Activated CD4-positive, alpha-beta memory T cell treated with anti-CD3 and anti-CD28 coated beads, Interleukin-2, amount 10 ng/mL, durations not matched to agents 7 days and 5 days (primary cell): Measurements from ENCODE around the gene SECISBP2. TPM values are rescaled to one million over a fixed set of nuclear protein-coding genes. Genes with fewer than 3 reads are reported as not detected.

Source experiments
- CTCF ChIA-PET: fragments of 350-600 bp; sonication (Branson Sonifier 250); formaldehyde crosslinking; loops from one replicate; lab custom pipeline; 2021; ENCODE audit warnings: antibody characterized with exemption, inconsistent platforms; lab: Charles Lee
- POLR2A ChIA-PET: fragments of 350-600 bp; sonication (Branson Sonifier 250); formaldehyde crosslinking; loops from one replicate; lab custom pipeline; 2021; ENCODE audit warnings: antibody characterized with exemption; lab: Charles Lee
- DNase-seq: peaks from one replicate; pipeline ENCODE4 v3.0.0-alpha.2; 2020
- H3K27ac Mint-ChIP-seq: one replicate; pipeline ENCODE4 v1.8.0; 2021; ENCODE audit warnings: mild to moderate bottlenecking, mixed read lengths
- H3K27me3 Mint-ChIP-seq: one replicate; pipeline ENCODE4 v1.8.0; 2021; ENCODE audit warnings: mixed read lengths
- H3K36me3 Mint-ChIP-seq: one replicate; pipeline ENCODE4 v1.8.0; 2021; ENCODE audit warnings: low read depth, mixed read lengths
- H3K4me1 Mint-ChIP-seq: one replicate; pipeline ENCODE4 v1.8.0; 2021; ENCODE audit warnings: mixed read lengths
- H3K4me3 Mint-ChIP-seq: one replicate; pipeline ENCODE4 v1.8.0; 2021; ENCODE audit warnings: mild to moderate bottlenecking, mixed read lengths
- H3K9me3 Mint-ChIP-seq: one replicate; pipeline ENCODE4 v1.8.0; 2021; ENCODE audit warnings: mixed read lengths
- total RNA-seq, 2 experiments: library from RNA; stranded (reverse); gene quantifications; one replicate each; pipeline ENCODE4 v1.2.3, GENCODE V29; 2021

Gene SECISBP2
- total RNA-seq, 2 experiments from 2014 or later = 35.2 to 35.7 TPM

DNA sequence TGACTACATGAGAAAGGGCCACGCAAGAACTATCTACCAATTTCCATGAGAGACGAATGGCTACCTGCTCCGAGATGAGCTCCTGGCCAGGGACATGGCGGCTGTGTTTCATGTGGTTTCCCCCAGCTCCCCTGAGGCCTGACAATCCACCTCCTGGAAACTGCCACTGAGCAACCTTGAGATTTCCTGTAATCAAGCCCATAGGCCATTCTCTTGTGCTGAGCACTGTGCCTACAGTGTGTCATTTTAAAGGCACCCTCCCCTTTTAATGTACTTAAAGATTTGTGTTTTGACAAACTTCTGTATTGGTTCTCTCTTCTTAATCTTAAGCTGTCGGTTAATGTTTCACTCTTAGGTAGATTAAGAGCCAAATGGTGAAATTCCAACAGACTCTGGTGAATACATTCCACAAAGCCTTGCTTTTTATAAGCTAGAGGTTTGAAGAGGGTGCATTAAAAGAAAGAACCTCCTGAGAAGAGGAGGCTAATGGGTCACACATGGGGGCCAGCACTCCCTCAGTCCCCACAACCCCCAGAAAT lies 72.3 kb downstream of the SECISBP2 start:
- Mint-ChIP-seq H3K36me3 (peaks cover 91% of the 10 kb centered on the region), H3K27ac (peak overlapping the region; percentile 35), H3K4me3 (no peak overlapping the region), H3K9me3 (no peaks in the 10 kb centered on the region), H3K4me1 (peaks cover 9% of the 10 kb centered on the region), H3K27me3 (no peaks in the 10 kb centered on the region)
- POLR2A ChIA-PET = interaction anchor here (0.8 to 1.0 kb wide), 4 partner anchors 11 to 34 kb away, joined by 3 to 4 read pairs (median 3); no protein-coding TSS in a partner anchor
- DNase-seq = no peak
- CTCF ChIA-PET = no interaction called here

DNA sequence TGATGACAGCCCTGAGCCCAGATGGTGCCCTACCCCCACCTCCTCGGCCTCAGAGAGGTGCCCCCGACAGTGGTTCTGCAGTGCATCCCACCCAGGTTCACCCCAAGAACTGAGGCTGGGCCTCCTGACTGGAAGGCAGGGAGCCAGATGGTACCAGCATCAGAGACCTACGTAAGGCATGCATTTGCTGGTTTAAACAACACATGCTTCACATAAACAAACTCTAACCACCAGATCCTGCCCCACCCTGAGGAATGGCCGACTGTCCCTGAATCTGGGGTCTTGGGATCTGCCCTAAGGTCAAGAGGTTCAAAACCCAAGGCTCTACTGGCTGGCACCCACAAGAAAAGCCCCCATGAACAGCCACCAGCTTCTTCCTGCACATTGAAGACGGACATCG lies 73.3 kb downstream of the SECISBP2 start:
- POLR2A ChIA-PET = no interaction called here
- CTCF ChIA-PET = no interaction called here
- no peaks in the 10 kb centered on the region for H3K9me3 Mint-ChIP-seq
- H3K27me3 Mint-ChIP-seq = no peaks in the 10 kb centered on the region
- no peak for DNase-seq
- H3K36me3 Mint-ChIP-seq = peaks cover 90% of the 10 kb centered on the region
- no peak overlapping the region for H3K27ac Mint-ChIP-seq
- H3K4me1 Mint-ChIP-seq = peaks cover 9% of the 10 kb centered on the region
- H3K4me3 Mint-ChIP-seq = no peak overlapping the region

DNA sequence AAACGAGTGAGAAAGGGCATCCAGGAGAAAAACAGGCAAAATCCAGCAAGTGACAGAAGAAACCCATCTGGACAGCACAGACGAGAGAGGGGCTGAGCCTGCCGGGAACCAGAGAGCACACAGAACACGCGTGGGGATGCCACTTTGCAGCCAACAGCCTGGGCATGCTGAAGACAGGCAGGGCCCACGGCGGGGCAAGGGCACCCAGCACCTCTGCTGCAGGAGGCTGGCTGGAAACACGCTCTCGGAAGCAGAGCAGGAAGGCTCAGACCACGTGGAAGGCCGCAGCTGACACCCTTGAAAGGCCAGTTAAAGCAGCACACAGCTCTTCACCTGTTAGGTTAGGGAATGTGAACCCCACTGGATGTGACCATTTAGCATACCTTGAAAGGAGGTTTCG lies 76.1 kb downstream of the SECISBP2 start:
- H3K27ac Mint-ChIP-seq = no peak overlapping the region
- no peaks in the 10 kb centered on the region for H3K9me3 Mint-ChIP-seq
- peaks cover 13% of the 10 kb centered on the region for H3K4me1 Mint-ChIP-seq
- peaks cover 90% of the 10 kb centered on the region for H3K36me3 Mint-ChIP-seq
- no peaks in the 10 kb centered on the region for H3K27me3 Mint-ChIP-seq
- CTCF ChIA-PET = no interaction called here
- no peak for DNase-seq
- H3K4me3 Mint-ChIP-seq = no peak overlapping the region
- POLR2A ChIA-PET = interaction anchor here (1.4 to 2.1 kb wide), 3 partner anchors 14 to 50 kb away, joined by 4 to 6 read pairs (median 4); no protein-coding TSS in a partner anchor

DNA sequence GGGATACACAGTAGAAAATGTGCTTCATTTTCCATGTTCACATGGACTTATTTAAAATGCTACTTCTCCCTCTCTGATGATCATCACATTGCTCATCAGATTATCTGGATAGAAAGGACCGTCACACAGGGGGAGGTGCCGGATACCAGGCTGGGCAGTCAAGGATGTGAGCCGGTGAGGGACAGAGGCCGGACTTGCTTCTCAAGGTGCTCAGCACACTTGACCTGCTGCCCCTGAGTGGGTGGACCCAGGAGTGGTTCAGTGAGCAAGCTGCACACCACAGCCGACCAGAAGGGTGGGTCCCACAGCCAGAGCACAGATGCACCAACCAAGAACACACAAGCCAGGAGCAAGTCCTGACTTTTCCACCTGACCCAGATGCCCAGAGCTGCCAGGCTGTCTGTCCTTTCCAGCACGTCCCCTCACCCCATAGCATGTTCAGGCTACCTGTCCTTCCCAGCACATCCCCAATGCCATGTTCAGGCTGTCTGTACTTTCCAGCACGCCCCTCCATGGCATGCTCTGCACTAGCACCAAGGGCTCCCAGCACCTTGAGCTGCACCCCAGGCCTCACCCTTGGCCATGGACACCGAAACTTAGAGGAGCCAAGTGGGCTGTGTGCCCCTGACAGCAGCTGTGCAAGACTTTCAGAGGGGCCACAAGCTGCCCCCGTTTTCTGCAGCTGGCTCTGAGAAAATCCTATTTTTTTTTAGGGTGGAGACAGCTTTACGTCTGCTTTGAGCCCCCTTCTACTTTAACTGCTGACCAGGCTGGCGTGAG lies 77.8 kb downstream of the SECISBP2 start:
- H3K4me3 Mint-ChIP-seq = no peak overlapping the region
- CTCF ChIA-PET = interaction anchor here (1.0 kb wide), 1 partner anchor 8 kb away, joined by 3 read pairs; no protein-coding TSS in a partner anchor
- no peaks in the 10 kb centered on the region for H3K27me3 Mint-ChIP-seq
- no peak for DNase-seq
- no peaks in the 10 kb centered on the region for H3K9me3 Mint-ChIP-seq
- POLR2A ChIA-PET = interaction anchor here (1.5 to 3.5 kb wide), 4 partner anchors 8 to 14 kb away, joined by 3 to 11 read pairs (median 5); no protein-coding TSS in a partner anchor
- peaks cover 89% of the 10 kb centered on the region for H3K36me3 Mint-ChIP-seq
- H3K4me1 Mint-ChIP-seq = peaks cover 7% of the 10 kb centered on the region
- H3K27ac Mint-ChIP-seq = no peak overlapping the region

DNA sequence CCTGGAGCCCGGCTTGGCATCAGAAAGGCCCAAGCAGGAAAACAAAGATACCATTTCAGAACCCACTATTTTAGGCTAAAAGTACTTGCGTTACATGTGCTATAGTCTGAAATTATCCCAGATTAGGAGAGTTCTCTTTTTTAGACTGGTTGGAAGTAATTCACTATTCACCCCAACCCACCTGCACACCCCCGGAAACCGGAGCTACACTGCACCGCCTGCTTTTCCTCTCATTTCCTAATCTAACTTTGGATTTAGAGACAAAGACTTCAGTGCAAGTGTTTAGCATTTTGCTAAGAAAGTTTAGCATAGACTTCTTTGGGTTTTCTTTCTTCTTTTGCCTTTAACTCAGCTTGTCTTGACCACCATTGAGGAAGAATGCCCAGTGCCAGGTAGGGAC lies 79.2 kb downstream of the SECISBP2 start:
- POLR2A ChIA-PET = interaction anchor here (3.5 kb wide), 1 partner anchor 13 kb away, joined by 11 read pairs; no protein-coding TSS in a partner anchor
- no peaks in the 10 kb centered on the region for H3K27me3 Mint-ChIP-seq
- H3K4me3 Mint-ChIP-seq = no peak overlapping the region
- no peak overlapping the region for H3K27ac Mint-ChIP-seq
- CTCF ChIA-PET = interaction anchor here (1.9 kb wide), 1 partner anchor 151 kb away, joined by 6 read pairs; no protein-coding TSS in a partner anchor
- H3K36me3 Mint-ChIP-seq = peaks cover 92% of the 10 kb centered on the region
- no peaks in the 10 kb centered on the region for H3K9me3 Mint-ChIP-seq
- DNase-seq = no peak
- peaks cover 11% of the 10 kb centered on the region for H3K4me1 Mint-ChIP-seq

DNA sequence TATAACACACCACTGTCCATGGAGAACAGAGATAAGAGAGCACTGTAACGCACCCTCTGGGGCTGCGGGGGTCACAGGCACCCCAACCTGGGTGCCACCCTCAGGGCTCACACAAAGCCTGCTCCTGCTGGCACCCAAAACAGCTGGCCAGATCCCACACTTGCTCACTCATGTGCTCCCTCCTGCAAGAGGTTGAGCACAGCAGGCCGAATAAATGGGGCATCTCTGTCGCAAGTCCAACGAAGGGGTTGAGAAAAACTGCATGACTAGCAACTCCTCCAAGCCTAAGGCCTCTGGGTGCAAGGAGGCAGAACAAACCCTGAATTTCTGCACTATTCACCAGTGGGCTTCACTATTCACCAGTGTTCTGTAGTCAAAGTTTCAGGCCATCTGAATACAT lies 80.3 kb downstream of the SECISBP2 start:
- H3K36me3 Mint-ChIP-seq = peaks cover 90% of the 10 kb centered on the region
- H3K27ac Mint-ChIP-seq = no peak overlapping the region
- H3K4me3 Mint-ChIP-seq = no peak overlapping the region

DNA sequence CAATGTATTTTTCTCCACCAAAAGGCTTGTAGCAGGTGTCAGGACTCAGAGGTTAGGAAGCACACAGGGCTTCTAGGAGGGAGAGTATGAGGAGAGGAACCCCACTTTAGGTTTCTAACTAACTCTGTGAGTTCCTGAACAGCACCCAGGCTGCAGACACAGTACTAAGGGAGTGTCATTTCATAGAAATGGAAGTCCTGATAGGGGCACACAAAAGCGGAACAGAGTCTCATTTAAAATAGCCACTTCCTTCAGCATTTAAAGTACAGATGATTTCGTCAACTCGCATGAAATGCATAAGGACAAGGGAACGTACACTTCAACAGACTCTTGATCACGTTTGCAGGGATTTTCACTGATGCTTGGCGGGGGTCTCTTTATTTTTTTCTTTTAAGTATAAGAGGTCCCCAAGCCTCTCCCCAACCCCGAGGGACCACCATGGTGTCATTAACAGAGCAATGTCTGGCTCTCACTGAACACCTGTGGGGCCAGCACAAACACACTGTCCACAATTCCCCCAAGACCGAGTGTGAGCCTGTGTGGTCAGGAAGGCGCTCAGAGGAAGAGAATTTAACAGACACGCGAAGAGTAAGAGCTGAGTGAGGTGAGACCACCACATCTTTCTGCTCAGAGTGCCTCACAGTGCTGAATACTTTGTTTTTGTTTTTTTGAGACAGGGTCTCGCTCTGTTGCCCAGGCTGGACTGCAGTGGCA lies 82.3 kb downstream of the SECISBP2 start:
- CTCF ChIA-PET = interaction anchor here (0.9 to 1.2 kb wide), 2 partner anchors 10 to 148 kb away, joined by 3 to 4 read pairs; no protein-coding TSS in a partner anchor
- peaks cover 91% of the 10 kb centered on the region for H3K36me3 Mint-ChIP-seq
- POLR2A ChIA-PET = interaction anchor here (0.9 to 1.6 kb wide), 3 partner anchors 9 to 26 kb away, joined by 3 to 4 read pairs (median 4); no protein-coding TSS in a partner anchor

More for the DNA sequence above, 80.3 kb downstream of the SECISBP2 start:
- ChIA-PET CTCF (interaction anchor here (1.9 kb wide), 1 partner anchor 150 kb away, joined by 6 read pairs; no protein-coding TSS in a partner anchor), POLR2A (interaction anchor here (1.7 to 3.5 kb wide), 2 partner anchors 14 to 19 kb away, joined by 3 to 11 read pairs; no protein-coding TSS in a partner anchor)
- no peaks in the 10 kb centered on the region for H3K27me3 Mint-ChIP-seq
- no peaks in the 10 kb centered on the region for H3K9me3 Mint-ChIP-seq
- peaks cover 11% of the 10 kb centered on the region for H3K4me1 Mint-ChIP-seq
- DNase-seq = no peak

DNA sequence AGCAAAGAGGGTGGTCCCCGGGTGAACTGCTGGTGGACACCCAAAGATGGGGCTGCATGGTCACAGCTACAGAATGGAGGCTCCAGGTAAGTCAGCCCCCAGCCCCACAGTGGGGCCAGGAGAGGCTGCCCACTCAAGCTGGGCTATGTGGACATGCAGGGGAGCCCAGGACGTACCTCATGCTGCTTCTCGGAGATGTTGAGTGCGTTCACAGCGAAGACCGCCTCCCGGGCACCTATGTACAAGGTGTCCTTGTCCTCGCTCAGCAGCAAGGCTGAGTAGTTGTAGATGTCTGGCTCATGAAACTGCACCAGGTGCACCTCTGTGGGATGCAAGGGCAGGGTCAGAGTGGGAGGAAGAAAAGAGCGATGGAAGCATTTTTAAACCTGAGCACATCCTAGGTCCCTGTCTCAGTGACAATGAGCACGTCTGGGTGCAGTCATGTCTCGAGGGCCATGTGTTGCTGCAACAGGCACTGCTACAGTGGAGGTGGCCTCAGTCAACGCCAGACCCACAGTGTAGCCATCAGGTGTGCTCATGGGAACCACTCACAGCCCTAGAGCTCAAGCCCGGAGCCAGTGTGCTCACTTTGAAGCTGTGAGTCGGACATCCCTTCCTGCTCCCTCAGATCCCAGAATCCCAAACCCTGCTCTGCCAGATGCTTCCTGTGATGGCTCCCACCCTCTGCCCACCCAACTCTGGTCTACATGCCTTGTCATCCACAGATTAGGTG lies 84.6 kb downstream of the SECISBP2 start:
- DNase-seq = no peak
- H3K36me3 Mint-ChIP-seq = peaks cover 92% of the 10 kb centered on the region
- H3K27ac Mint-ChIP-seq = peak overlapping the region; percentile 31
- no peaks in the 10 kb centered on the region for H3K27me3 Mint-ChIP-seq
- no peak overlapping the region for H3K4me3 Mint-ChIP-seq
- ChIA-PET POLR2A (interaction anchor here (0.9 to 1.7 kb wide), 4 partner anchors 12 to 146 kb away, joined by 3 to 5 read pairs (median 4); no protein-coding TSS in a partner anchor), CTCF (no interaction called here)
- H3K4me1 Mint-ChIP-seq = peaks cover 48% of the 10 kb centered on the region
- peaks cover 3% of the 10 kb centered on the region for H3K9me3 Mint-ChIP-seq

More for the DNA sequence above, 82.3 kb downstream of the SECISBP2 start:
- peaks cover 27% of the 10 kb centered on the region for H3K4me1 Mint-ChIP-seq
- H3K27ac Mint-ChIP-seq = peak overlapping the region; percentile 24
- H3K27me3 Mint-ChIP-seq = no peaks in the 10 kb centered on the region
- no peak for DNase-seq
- no peak overlapping the region for H3K4me3 Mint-ChIP-seq
- no peaks in the 10 kb centered on the region for H3K9me3 Mint-ChIP-seq

DNA sequence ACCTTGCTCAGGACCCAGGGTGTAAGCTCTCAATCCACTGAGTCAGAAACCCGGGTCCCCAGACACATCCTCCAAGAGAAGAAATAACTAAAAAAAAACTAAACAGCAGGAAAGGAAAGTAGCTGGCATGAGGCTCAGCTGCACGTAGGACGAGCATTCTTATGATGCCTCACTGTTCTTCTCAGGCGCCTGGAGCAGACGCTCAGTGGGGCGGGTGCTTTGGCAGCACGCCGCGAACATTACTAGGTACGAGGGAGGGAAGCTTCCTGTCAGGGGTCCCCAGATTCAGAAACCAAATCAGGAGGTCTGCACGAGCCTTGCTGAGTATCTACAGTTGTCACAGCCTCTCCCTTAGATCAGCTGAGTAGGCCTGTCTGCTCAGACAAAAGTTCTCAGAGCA lies 85.8 kb downstream of the SECISBP2 start:
- H3K27me3 Mint-ChIP-seq = no peaks in the 10 kb centered on the region
- ChIA-PET CTCF (interaction anchor here (0.8 kb wide), 1 partner anchor 9 kb away, joined by 3 read pairs; no protein-coding TSS in a partner anchor), POLR2A (interaction anchor here (0.7 to 1.7 kb wide), 4 partner anchors 11 to 145 kb away, joined by 3 to 5 read pairs (median 4); no protein-coding TSS in a partner anchor)
- DNase-seq = no peak
- H3K27ac Mint-ChIP-seq = peak overlapping the region; percentile 67
- H3K36me3 Mint-ChIP-seq = peaks cover 91% of the 10 kb centered on the region
- H3K9me3 Mint-ChIP-seq = peaks cover 3% of the 10 kb centered on the region
- peaks cover 59% of the 10 kb centered on the region for H3K4me1 Mint-ChIP-seq
- H3K4me3 Mint-ChIP-seq = no peak overlapping the region

DNA sequence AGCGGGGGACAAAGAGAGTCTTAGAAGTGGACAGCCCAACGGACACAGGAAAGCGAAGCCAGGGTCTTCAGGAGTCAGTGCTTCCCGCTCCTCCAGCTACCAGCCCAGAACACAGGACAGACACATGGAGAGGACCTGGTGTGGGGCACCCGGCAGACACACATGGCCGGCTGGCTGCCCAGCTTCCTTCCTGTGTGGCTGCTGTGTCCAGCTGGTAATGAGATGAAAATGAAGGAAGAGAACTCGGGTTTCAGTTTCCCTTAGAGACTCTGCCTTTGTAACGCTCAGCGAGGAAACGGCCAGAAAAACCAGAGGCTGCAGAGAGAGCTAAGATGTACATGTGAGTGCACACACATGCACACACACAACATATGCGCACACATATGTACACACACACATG lies 87.5 kb downstream of the SECISBP2 start:
- Mint-ChIP-seq H3K4me3 (no peak overlapping the region), H3K36me3 (peaks cover 90% of the 10 kb centered on the region), H3K27ac (peak overlapping the region; percentile 75), H3K4me1 (peaks cover 73% of the 10 kb centered on the region), H3K9me3 (peaks cover 3% of the 10 kb centered on the region), H3K27me3 (no peaks in the 10 kb centered on the region)
- no peak for DNase-seq
- CTCF ChIA-PET = interaction anchor here (1.1 to 1.9 kb wide), 2 partner anchors 143 to 150 kb away, joined by 4 to 10 read pairs; no protein-coding TSS in a partner anchor
- POLR2A ChIA-PET = interaction anchor here (0.7 to 6.7 kb wide), 6 partner anchors 14 to 94 kb away, joined by 3 to 107 read pairs (median 4); no protein-coding TSS in a partner anchor

DNA sequence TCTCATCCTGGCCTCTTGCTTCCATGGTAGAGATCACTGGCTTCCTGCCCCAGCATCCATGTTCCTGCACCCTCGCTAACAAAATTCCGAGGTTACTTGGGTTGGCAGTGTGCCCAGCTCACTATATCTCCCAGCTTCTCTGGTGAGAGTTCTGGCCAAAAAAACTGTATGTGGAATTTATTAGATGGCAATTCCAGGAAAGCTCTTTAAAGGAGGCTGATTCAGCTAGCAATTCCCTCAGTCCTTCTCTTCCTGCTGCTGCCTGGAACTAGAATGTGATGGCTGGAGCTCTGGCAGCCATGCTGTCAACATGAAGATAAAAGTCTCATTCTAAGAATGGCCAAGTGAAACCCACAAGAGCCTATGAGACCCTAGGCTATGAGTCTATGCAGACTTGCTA lies 88.8 kb downstream of the SECISBP2 start:
- Mint-ChIP-seq H3K27me3 (no peaks in the 10 kb centered on the region), H3K9me3 (peaks cover 3% of the 10 kb centered on the region), H3K4me1 (peaks cover 81% of the 10 kb centered on the region), H3K36me3 (peaks cover 87% of the 10 kb centered on the region), H3K4me3 (no peak overlapping the region), H3K27ac (peak overlapping the region; percentile 75)
- DNase-seq = no peak
- ChIA-PET POLR2A (interaction anchor here (0.8 to 6.7 kb wide), 7 partner anchors 12 to 95 kb away, joined by 3 to 107 read pairs (median 6); no protein-coding TSS in a partner anchor), CTCF (interaction anchor here (1.1 to 1.9 kb wide), 2 partner anchors 141 to 149 kb away, joined by 4 to 10 read pairs; no protein-coding TSS in a partner anchor)
